ENCODE data around the gene SFTA2. TPM values are rescaled to one million over a fixed set of nuclear protein-coding genes. Genes with fewer than 3 reads are reported as not detected.

The SFTA2 gene
- total and polyA plus RNA-seq, 2 experiments from 2014 or later, result 8.8 TPM; not detected in 1

DNA sequence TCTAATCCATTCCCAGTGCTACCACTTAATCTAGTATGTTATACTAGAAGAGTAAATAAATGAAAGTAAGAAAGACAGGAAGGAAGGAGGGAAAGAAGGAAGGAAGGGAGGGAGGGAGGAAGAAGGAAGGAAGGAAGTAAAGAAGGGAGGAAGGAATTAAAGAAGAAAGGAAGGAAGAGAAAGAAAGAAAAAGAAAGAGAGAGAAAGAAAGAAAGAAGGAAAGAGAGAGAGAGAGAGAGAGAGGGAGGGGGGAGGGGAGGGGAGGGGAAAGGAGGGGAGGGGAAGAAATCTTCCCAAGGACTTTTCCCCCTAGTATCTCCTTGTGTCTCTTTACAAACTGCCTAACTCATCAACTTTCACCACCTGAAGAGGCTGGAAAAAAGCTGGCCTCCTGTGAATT lies 30.7 kb upstream of the SFTA2 start:
- no peaks in the 10 kb centered on the region for H3K4me1 ChIP-seq (ENCODE audit: insufficient read depth)
- no peak overlapping the region for H2AFZ ChIP-seq
- H3K27ac ChIP-seq, result no peak overlapping the region
- H3K4me2 ChIP-seq, result no peak overlapping the region
- no peaks in the 10 kb centered on the region for H3K9me3 ChIP-seq (ENCODE audit: low read depth)
- no peak for DNase-seq (ENCODE audit: low spot score)
- no peaks in the 10 kb centered on the region for H3K79me2 ChIP-seq
- no peak overlapping the region for H3K4me3 ChIP-seq
- H3K36me3 ChIP-seq (replicated peaks; ENCODE audit: insufficient read depth, low read depth), result no peaks in the 10 kb centered on the region
- H3K27me3 ChIP-seq, result peaks cover 5% of the 10 kb centered on the region
- no peaks in the 10 kb centered on the region for H4K20me1 ChIP-seq (ENCODE audit: insufficient read depth, poor library complexity, severe bottlenecking)
- no peaks in the 10 kb centered on the region for H3K9me2 ChIP-seq (replicated peaks; ENCODE audit: insufficient read depth)
- no peak for TF ChIP-seq EZH2phosphoT487 (IDR thresholded peaks at IDR 0.05; ENCODE audit: low read depth, severe bottlenecking, unreplicated experiment)
- no peak for TF ChIP-seq EZH2 (IDR thresholded peaks at IDR 0.05; ENCODE audit: borderline replicate concordance)
- no peak for TF ChIP-seq CTCF (IDR thresholded peaks at IDR 0.05; ENCODE audit: poor library complexity)

- Histone ChIP-seq H2AFZ (no peak overlapping the region), H3K4me1 (ENCODE audit: insufficient read depth) (no peaks in the 10 kb centered on the region), H3K27ac (no peak overlapping the region), H3K4me2 (no peak overlapping the region), H3K9me2 (replicated peaks; ENCODE audit: insufficient read depth) (no peaks in the 10 kb centered on the region), H4K20me1 (ENCODE audit: insufficient read depth, poor library complexity, severe bottlenecking) (no peaks in the 10 kb centered on the region), H3K27me3 (peaks cover 17% of the 10 kb centered on the region), H3K4me3 (no peak overlapping the region), H3K9me3 (ENCODE audit: low read depth) (no peaks in the 10 kb centered on the region), H3K79me2 (no peaks in the 10 kb centered on the region), H3K36me3 (replicated peaks; ENCODE audit: insufficient read depth, low read depth) (no peaks in the 10 kb centered on the region)
- WGBS (ENCODE audit: low lambda C conversion rate, missing lambda C conversion rate), result 85% methylated on average over 9 of the region's 9 CpGs
- DNase-seq (ENCODE audit: low spot score), result no peak
- TF ChIP-seq EZH2phosphoT487 (IDR thresholded peaks at IDR 0.05; ENCODE audit: low read depth, severe bottlenecking, unreplicated experiment), result no peak
- no peak for TF ChIP-seq CTCF (IDR thresholded peaks at IDR 0.05; ENCODE audit: poor library complexity)
- no peak for TF ChIP-seq EZH2 (IDR thresholded peaks at IDR 0.05; ENCODE audit: borderline replicate concordance)
Observed at GRCh38 chr6:30960907-30961673, 29.1 kb upstream of the SFTA2 start.

DNA sequence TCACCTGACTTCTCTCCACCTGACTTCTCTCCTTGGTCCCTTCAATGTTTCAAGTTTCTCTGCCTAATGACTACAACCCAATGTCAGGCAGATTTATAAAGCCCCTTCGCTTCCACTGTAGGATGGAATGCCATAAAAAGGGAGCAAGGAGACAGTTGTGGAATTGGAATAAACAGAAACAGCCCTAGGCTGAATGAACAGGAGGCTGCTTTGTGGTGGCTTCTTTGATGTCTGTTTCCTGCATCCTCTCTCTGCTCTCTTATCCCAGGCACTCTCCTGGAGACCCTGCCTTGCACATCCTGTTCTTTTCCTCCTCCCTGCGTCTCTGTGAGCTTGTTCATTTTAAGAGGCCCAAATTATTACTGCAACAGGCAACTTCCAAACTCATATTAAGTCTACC lies 25.7 kb upstream of the SFTA2 start:
- no peaks in the 10 kb centered on the region for H3K9me2 ChIP-seq (replicated peaks; ENCODE audit: insufficient read depth)
- no peak for DNase-seq (ENCODE audit: low spot score)
- H3K4me2 ChIP-seq, result no peak overlapping the region
- no peaks in the 10 kb centered on the region for H3K36me3 ChIP-seq (replicated peaks; ENCODE audit: insufficient read depth, low read depth)
- peaks cover 37% of the 10 kb centered on the region for H3K27me3 ChIP-seq
- no peaks in the 10 kb centered on the region for H3K4me1 ChIP-seq (ENCODE audit: insufficient read depth)
- no peaks in the 10 kb centered on the region for H3K9me3 ChIP-seq (ENCODE audit: low read depth)
- H2AFZ ChIP-seq, result no peak overlapping the region
- no peak overlapping the region for H3K27ac ChIP-seq
- H4K20me1 ChIP-seq (ENCODE audit: insufficient read depth, poor library complexity, severe bottlenecking), result no peaks in the 10 kb centered on the region
- no peaks in the 10 kb centered on the region for H3K79me2 ChIP-seq
- WGBS (ENCODE audit: low lambda C conversion rate, missing lambda C conversion rate), result 55% methylated on average over 2 of the region's 2 CpGs
- no peak for TF ChIP-seq EZH2phosphoT487 (IDR thresholded peaks at IDR 0.05; ENCODE audit: low read depth, severe bottlenecking, unreplicated experiment)
- TF ChIP-seq CTCF (IDR thresholded peaks at IDR 0.05; ENCODE audit: poor library complexity), result no peak
- no peak for TF ChIP-seq EZH2 (IDR thresholded peaks at IDR 0.05; ENCODE audit: borderline replicate concordance)
- H3K4me3 ChIP-seq, result no peak overlapping the region
